ENCODE measurements around the gene RPAP2. TPM values are rescaled to one million over a fixed set of nuclear protein-coding genes. Genes with fewer than 3 reads are reported as not detected.
"Not testable (repeated sequence)": the region's sequence is repeated elsewhere in the genome, so short reads cannot be mapped to it uniquely, and the experiment has no call there.

RPAP2 gene
- total RNA-seq, 2 donors from 2014 or later, result 48.4 to 54.3 TPM

- Mint-ChIP-seq H3K4me1 (ENCODE audit: low read depth) (peaks cover 33% of the 10 kb centered on the region), H3K4me3 (no peak overlapping the region), H3K27ac (no peak overlapping the region), H3K36me3 (ENCODE audit: insufficient read depth in 2 of 2) (peaks cover 0 to 3% of the 10 kb centered on the region in 2 donors), H3K27me3 (ENCODE audit: low read depth) (no peaks in the 10 kb centered on the region), H3K9me3 (no peaks in the 10 kb centered on the region)
- ATAC-seq (replicated peaks in 1 of 2), result peak in 1 of 2 donors; percentile 18
- DNase-seq, result no peak
These were observed 111.2 kb downstream of the RPAP2 start for GRCh38 chr1:92409946-92410549.

- Mint-ChIP-seq H3K9me3 (no peaks in the 10 kb centered on the region), H3K36me3 (ENCODE audit: insufficient read depth in 2 of 2) (no peaks in the 10 kb centered on the region), H3K27ac (no peak overlapping the region), H3K4me1 (ENCODE audit: low read depth) (peaks cover 33% of the 10 kb centered on the region), H3K4me3 (peak overlapping the region; percentile 15 to 49), H3K27me3 (ENCODE audit: low read depth) (no peaks in the 10 kb centered on the region)
- ATAC-seq (replicated peaks in 1 of 2) (peak; percentile 74 to 75), DNase-seq (peak; percentile 32 to 34)
These were observed 111.8 kb downstream of the RPAP2 start for GRCh38 chr1:92410706-92411105.

- Mint-ChIP-seq H3K36me3 (ENCODE audit: insufficient read depth in 2 of 2) (no peaks in the 10 kb centered on the region), H3K27me3 (ENCODE audit: low read depth) (no peaks in the 10 kb centered on the region), H3K4me1 (ENCODE audit: low read depth) (peaks cover 33% of the 10 kb centered on the region), H3K27ac (peak overlapping the region; percentile 83), H3K9me3 (no peaks in the 10 kb centered on the region), H3K4me3 (peak overlapping the region in 1 of 2 donors; percentile 65)
- peak in 1 of 2 donors; percentile 8 for DNase-seq
- ATAC-seq (replicated peaks in 1 of 2), result peak; percentile 61 to 64
These were observed 112.7 kb downstream of the RPAP2 start for GRCh38 chr1:92411511-92411910.

- Mint-ChIP-seq H3K27me3 (ENCODE audit: low read depth) (no peaks in the 10 kb centered on the region), H3K9me3 (no peaks in the 10 kb centered on the region), H3K36me3 (ENCODE audit: insufficient read depth in 2 of 2) (no peaks in the 10 kb centered on the region), H3K4me1 (ENCODE audit: low read depth) (no peaks in the 10 kb centered on the region), H3K27ac (no peak overlapping the region), H3K4me3 (no peak overlapping the region)
- ATAC-seq (replicated peaks in 1 of 2) (no peak), DNase-seq (no peak)
These were observed 120.8 kb downstream of the RPAP2 start for GRCh38 chr1:92419642-92420041.

- no peaks in the 10 kb centered on the region for H3K36me3 Mint-ChIP-seq (ENCODE audit: insufficient read depth in 2 of 2)
- DNase-seq, result no peak
- no peak overlapping the region for H3K27ac Mint-ChIP-seq
- H3K4me1 Mint-ChIP-seq (ENCODE audit: low read depth), result no peaks in the 10 kb centered on the region
- ATAC-seq (replicated peaks in 1 of 2), result no peak
- no peaks in the 10 kb centered on the region for H3K27me3 Mint-ChIP-seq (ENCODE audit: low read depth)
- no peaks in the 10 kb centered on the region for H3K9me3 Mint-ChIP-seq
- H3K4me3 Mint-ChIP-seq, result no peak overlapping the region
These were observed 125.5 kb downstream of the RPAP2 start for GRCh38 chr1:92424381-92424780.

GRCh38 chr1:92425617-92426016 lies 126.8 kb downstream of the RPAP2 start:
- no peak overlapping the region for H3K27ac Mint-ChIP-seq
- no peak for DNase-seq
- H3K36me3 Mint-ChIP-seq (ENCODE audit: insufficient read depth in 2 of 2), result no peaks in the 10 kb centered on the region
- H3K9me3 Mint-ChIP-seq, result no peaks in the 10 kb centered on the region
- no peak for ATAC-seq (replicated peaks in 1 of 2)
- no peak overlapping the region for H3K4me3 Mint-ChIP-seq
- H3K4me1 Mint-ChIP-seq (ENCODE audit: low read depth), result no peaks in the 10 kb centered on the region
- no peaks in the 10 kb centered on the region for H3K27me3 Mint-ChIP-seq (ENCODE audit: low read depth)

GRCh38 chr1:92430030-92430429 lies 131.2 kb downstream of the RPAP2 start:
- H3K27ac Mint-ChIP-seq, result no peak overlapping the region
- DNase-seq (no peak), ATAC-seq (replicated peaks in 1 of 2) (no peak)
- H3K27me3 Mint-ChIP-seq (ENCODE audit: low read depth), result no peaks in the 10 kb centered on the region
- no peaks in the 10 kb centered on the region for H3K4me1 Mint-ChIP-seq (ENCODE audit: low read depth)
- H3K9me3 Mint-ChIP-seq, result peaks cover 3 to 5% of the 10 kb centered on the region in 2 donors
- no peak overlapping the region for H3K4me3 Mint-ChIP-seq
- peaks cover 2 to 4% of the 10 kb centered on the region in 2 donors for H3K36me3 Mint-ChIP-seq (ENCODE audit: insufficient read depth in 2 of 2)

- not testable (repeated sequence) for H3K9me3 Mint-ChIP-seq, DNase-seq, H3K27ac Mint-ChIP-seq
These were observed 135.7 kb downstream of the RPAP2 start for GRCh38 chr1:92434572-92434971.

GRCh38 chr1:92439291-92439690 lies 140.4 kb downstream of the RPAP2 start:
- no peaks in the 10 kb centered on the region for H3K27me3 Mint-ChIP-seq (ENCODE audit: low read depth)
- H3K9me3 Mint-ChIP-seq, result peaks cover 2 to 4% of the 10 kb centered on the region in 2 donors
- peaks cover 2 to 5% of the 10 kb centered on the region in 2 donors for H3K36me3 Mint-ChIP-seq (ENCODE audit: insufficient read depth in 2 of 2)
- H3K4me3 Mint-ChIP-seq, result peak overlapping the region in 1 of 2 donors; percentile 50
- DNase-seq (peak; percentile 19 to 29), ATAC-seq (replicated peaks in 1 of 2) (peak; percentile 69 to 87)
- peaks cover 15% of the 10 kb centered on the region for H3K4me1 Mint-ChIP-seq (ENCODE audit: low read depth)
- H3K27ac Mint-ChIP-seq, result peak overlapping the region; percentile 86

More at GRCh38 chr1:92434572-92434971, 135.7 kb downstream of the RPAP2 start:
- not testable (repeated sequence) for H3K4me3 Mint-ChIP-seq; ATAC-seq (replicated peaks in 1 of 2); H3K27me3 Mint-ChIP-seq (ENCODE audit: low read depth); H3K36me3 Mint-ChIP-seq (ENCODE audit: insufficient read depth in 2 of 2)
- H3K4me1 Mint-ChIP-seq (ENCODE audit: low read depth), result peaks cover 11% of the 10 kb centered on the region

GRCh38 chr1:92441316-92441696 lies 142.4 kb downstream of the RPAP2 start:
- ATAC-seq (replicated peaks in 1 of 2) (no peak), DNase-seq (no peak)
- H3K27ac Mint-ChIP-seq, result no peak overlapping the region
- no peaks in the 10 kb centered on the region for H3K36me3 Mint-ChIP-seq (ENCODE audit: insufficient read depth in 2 of 2)
- peaks cover 15% of the 10 kb centered on the region for H3K4me1 Mint-ChIP-seq (ENCODE audit: low read depth)
- H3K9me3 Mint-ChIP-seq, result no peaks in the 10 kb centered on the region
- no peak overlapping the region for H3K4me3 Mint-ChIP-seq
- H3K27me3 Mint-ChIP-seq (ENCODE audit: low read depth), result no peaks in the 10 kb centered on the region

GRCh38 chr1:92441697-92442342 lies 143.0 kb downstream of the RPAP2 start:
- Mint-ChIP-seq H3K27ac (no peak overlapping the region), H3K9me3 (no peaks in the 10 kb centered on the region), H3K27me3 (ENCODE audit: low read depth) (no peaks in the 10 kb centered on the region), H3K4me3 (no peak overlapping the region), H3K36me3 (ENCODE audit: insufficient read depth in 2 of 2) (no peaks in the 10 kb centered on the region), H3K4me1 (ENCODE audit: low read depth) (peaks cover 19% of the 10 kb centered on the region)
- ATAC-seq (replicated peaks in 1 of 2) (no peak), DNase-seq (no peak)

- ATAC-seq (replicated peaks in 1 of 2) (no peak), DNase-seq (no peak)
- Mint-ChIP-seq H3K36me3 (ENCODE audit: insufficient read depth in 2 of 2) (no peaks in the 10 kb centered on the region), H3K27ac (no peak overlapping the region), H3K4me3 (no peak overlapping the region), H3K4me1 (ENCODE audit: low read depth) (peaks cover 25% of the 10 kb centered on the region), H3K9me3 (no peaks in the 10 kb centered on the region), H3K27me3 (ENCODE audit: low read depth) (no peaks in the 10 kb centered on the region)
These were observed 143.5 kb downstream of the RPAP2 start for GRCh38 chr1:92442351-92442750.

GRCh38 chr1:92443893-92444292 lies 145.0 kb downstream of the RPAP2 start:
- ATAC-seq (replicated peaks in 1 of 2) (no peak), DNase-seq (no peak)
- Mint-ChIP-seq H3K36me3 (ENCODE audit: insufficient read depth in 2 of 2) (no peaks in the 10 kb centered on the region), H3K4me1 (ENCODE audit: low read depth) (peaks cover 30% of the 10 kb centered on the region), H3K27ac (no peak overlapping the region), H3K4me3 (no peak overlapping the region), H3K9me3 (no peaks in the 10 kb centered on the region), H3K27me3 (ENCODE audit: low read depth) (no peaks in the 10 kb centered on the region)

- Mint-ChIP-seq H3K4me3 (no peak overlapping the region), H3K27me3 (ENCODE audit: low read depth) (no peaks in the 10 kb centered on the region), H3K4me1 (ENCODE audit: low read depth) (peaks cover 25% of the 10 kb centered on the region), H3K9me3 (no peaks in the 10 kb centered on the region), H3K27ac (peak overlapping the region; percentile 8), H3K36me3 (ENCODE audit: insufficient read depth in 2 of 2) (no peaks in the 10 kb centered on the region)
- DNase-seq (no peak), ATAC-seq (replicated peaks in 1 of 2) (no peak)
These were observed 145.5 kb downstream of the RPAP2 start for GRCh38 chr1:92444351-92444750.

Measured in activated T-cell treated with anti-CD3 and anti-CD28 coated beads, Interleukin-2, amount 50 U/mL, for 72 hours (primary cell).